ENCODE results near the gene EVA1A. TPM values are rescaled to one million over a fixed set of nuclear protein-coding genes. Genes with fewer than 3 reads are reported as not detected.
A peak's percentile ranks its signal among the peaks of the same experiment; 100 is the strongest.

EVA1A gene
- total RNA-seq, 2 donors from 2014 or later, result 1.2 to 1.8 TPM

GRCh38 chr2:75456825-75457224 lies 103.9 kb downstream of the EVA1A start:
- H3K9me3 Mint-ChIP-seq, result peaks cover 14% of the 10 kb centered on the region
- Histone ChIP-seq H3K9me3 (ENCODE audit: control insufficient read depth, low read length) (peaks cover 16% of the 10 kb centered on the region), H3K27ac (ENCODE audit: low read depth, low read length) (no peak overlapping the region), H3K36me3 (ENCODE audit: control insufficient read depth, insufficient read depth, low read length) (no peaks in the 10 kb centered on the region), H3K9ac (ENCODE audit: extremely low read depth, low read length, poor library complexity, severe bottlenecking) (no peak overlapping the region), H3K27me3 (ENCODE audit: control insufficient read depth, insufficient read depth, low read length, poor library complexity, severe bottlenecking) (no peaks in the 10 kb centered on the region), H3K4me3 (ENCODE audit: low read length) (no peak overlapping the region), H3K4me1 (ENCODE audit: control insufficient read depth, insufficient read depth, low read length) (no peaks in the 10 kb centered on the region)
- H3K36me3 Mint-ChIP-seq (ENCODE audit: low read depth), result no peaks in the 10 kb centered on the region
- TF ChIP-seq CTCF (conservative IDR thresholded peaks at IDR 0.05), result peak; percentile 47
- H3K27me3 Mint-ChIP-seq (ENCODE audit: insufficient read depth), result peaks cover 3% of the 10 kb centered on the region
- no peak overlapping the region for H3K27ac Mint-ChIP-seq
- H3K4me3 Mint-ChIP-seq, result no peak overlapping the region
- DNase-seq, result no peak
- 87% methylated on average over 4 of the region's 4 CpGs for WGBS, 2 experiments (ENCODE audit: insufficient coverage in 1 of 2, insufficient read length in 1 of 2)
- peaks cover 33% of the 10 kb centered on the region for H3K4me1 Mint-ChIP-seq

- H3K4me1 Mint-ChIP-seq, result peaks cover 28% of the 10 kb centered on the region
- peaks cover 16% of the 10 kb centered on the region for H3K9me3 Mint-ChIP-seq
- Histone ChIP-seq H3K27ac (ENCODE audit: low read depth, low read length) (no peak overlapping the region), H3K9ac (ENCODE audit: extremely low read depth, low read length, poor library complexity, severe bottlenecking) (no peak overlapping the region), H3K9me3 (ENCODE audit: control insufficient read depth, low read length) (peaks cover 16% of the 10 kb centered on the region), H3K27me3 (ENCODE audit: control insufficient read depth, insufficient read depth, low read length, poor library complexity, severe bottlenecking) (no peaks in the 10 kb centered on the region), H3K36me3 (ENCODE audit: control insufficient read depth, insufficient read depth, low read length) (no peaks in the 10 kb centered on the region), H3K4me3 (ENCODE audit: low read length) (no peak overlapping the region), H3K4me1 (ENCODE audit: control insufficient read depth, insufficient read depth, low read length) (no peaks in the 10 kb centered on the region)
- H3K36me3 Mint-ChIP-seq (ENCODE audit: low read depth), result no peaks in the 10 kb centered on the region
- peaks cover 3% of the 10 kb centered on the region for H3K27me3 Mint-ChIP-seq (ENCODE audit: insufficient read depth)
- H3K4me3 Mint-ChIP-seq, result no peak overlapping the region
- no peak for TF ChIP-seq CTCF (conservative IDR thresholded peaks at IDR 0.05)
- 95 to 97% methylated on average over 3 of the region's 3 CpGs for WGBS, 2 experiments (ENCODE audit: insufficient coverage in 1 of 2, insufficient read length in 1 of 2)
- no peak overlapping the region for H3K27ac Mint-ChIP-seq
- no peak for DNase-seq
These were observed 104.6 kb downstream of the EVA1A start for GRCh38 chr2:75456111-75456510.

GRCh38 chr2:75454241-75454620 lies 106.5 kb downstream of the EVA1A start:
- 62 to 72% methylated on average over 2 of the region's 2 CpGs for WGBS, 2 experiments (ENCODE audit: insufficient coverage in 1 of 2, insufficient read length in 1 of 2)

More at GRCh38 chr2:75454241-75454620, 106.5 kb downstream of the EVA1A start:
- no peak for DNase-seq
- H3K27ac ChIP-seq (ENCODE audit: low read depth, low read length), result peak overlapping the region; percentile 77
- no peak overlapping the region for H3K4me3 Mint-ChIP-seq
- no peak overlapping the region for H3K4me3 ChIP-seq (ENCODE audit: low read length)
- peaks cover 28% of the 10 kb centered on the region for H3K4me1 Mint-ChIP-seq
- H3K9me3 ChIP-seq (ENCODE audit: control insufficient read depth, low read length), result peaks cover 5% of the 10 kb centered on the region
- H3K9ac ChIP-seq (ENCODE audit: extremely low read depth, low read length, poor library complexity, severe bottlenecking), result no peak overlapping the region
- no peak overlapping the region for H3K27ac Mint-ChIP-seq
- peaks cover 3% of the 10 kb centered on the region for H3K27me3 Mint-ChIP-seq (ENCODE audit: insufficient read depth)
- H3K36me3 ChIP-seq (ENCODE audit: control insufficient read depth, insufficient read depth, low read length), result no peaks in the 10 kb centered on the region
- peaks cover 13% of the 10 kb centered on the region for H3K9me3 Mint-ChIP-seq
- TF ChIP-seq CTCF (conservative IDR thresholded peaks at IDR 0.05), result no peak
- peaks cover 2% of the 10 kb centered on the region for H3K36me3 Mint-ChIP-seq (ENCODE audit: low read depth)
- no peaks in the 10 kb centered on the region for H3K27me3 ChIP-seq (ENCODE audit: control insufficient read depth, insufficient read depth, low read length, poor library complexity, severe bottlenecking)
- no peaks in the 10 kb centered on the region for H3K4me1 ChIP-seq (ENCODE audit: control insufficient read depth, insufficient read depth, low read length)
